Upper lobe of right lung (tissue), 1 donor: ENCODE data around the gene EFHD1. TPM values are rescaled to one million over a fixed set of nuclear protein-coding genes. Genes with fewer than 3 reads are reported as not detected.
"Not testable (repeated sequence)": the region's sequence is repeated elsewhere in the genome, so short reads cannot be mapped to it uniquely, and the experiment has no call there.

ENCODE experiments used
- ATAC-seq: fragments of 200-7000 bp; cut with Tn5 transposase; one replicate; pipeline ENCODE4 v1.9.1; 2020; ENCODE audit warnings: mild to moderate bottlenecking, moderate library complexity
- DNase-seq: peaks from one replicate; pipeline ENCODE4 v3.0.0-alpha.2; 2020
- H3K27ac ChIP-seq: fragments of 200-600 bp; one replicate; pipeline ENCODE4 v1.8.0; 2022
- H3K27me3 ChIP-seq: fragments of 200-600 bp; one replicate; pipeline ENCODE4 v1.8.0; 2022; ENCODE audit warnings: mild to moderate bottlenecking
- H3K36me3 ChIP-seq: fragments of 200-600 bp; one replicate; pipeline ENCODE4 v1.8.0; 2022
- H3K4me1 ChIP-seq: fragments of 200-600 bp; one replicate; pipeline ENCODE4 v1.8.0; 2022
- H3K4me3 ChIP-seq: fragments of 200-600 bp; one replicate; pipeline ENCODE4 v1.8.0; 2022; ENCODE audit warnings: mild to moderate bottlenecking
- H3K9me3 ChIP-seq: fragments of 200-600 bp; one replicate; pipeline ENCODE4 v1.8.0; 2022
- intact Hi-C: fragments of 100-400 bp; cut with DNase I; formaldehyde crosslinking; loops from one replicate; pipeline ENCODE4 v1.11.0; 2022
- total RNA-seq: library from RNA; stranded (reverse); fragmentation: NEBNext Ultra II Directional; extraction: Animal tissue kit (Norgen Biotek cat#: 25700); gene quantifications from one replicate; pipeline ENCODE4 v1.2.1, GENCODE V29; 2021
- TF ChIP-seq, protein P1 (sequence below): fragments of 200-600 bp; IDR thresholded peaks from one replicate; pipeline ENCODE4 v1.8.0; 2022; ENCODE audit warnings: antibody characterized with exemption
- donor health status: DM: no; HTN: yes; CAD: no; lungs with severe emphysema.

The EFHD1 gene
- total RNA-seq, 1 donor from 2014 or later, result 10.7 TPM

DNA sequence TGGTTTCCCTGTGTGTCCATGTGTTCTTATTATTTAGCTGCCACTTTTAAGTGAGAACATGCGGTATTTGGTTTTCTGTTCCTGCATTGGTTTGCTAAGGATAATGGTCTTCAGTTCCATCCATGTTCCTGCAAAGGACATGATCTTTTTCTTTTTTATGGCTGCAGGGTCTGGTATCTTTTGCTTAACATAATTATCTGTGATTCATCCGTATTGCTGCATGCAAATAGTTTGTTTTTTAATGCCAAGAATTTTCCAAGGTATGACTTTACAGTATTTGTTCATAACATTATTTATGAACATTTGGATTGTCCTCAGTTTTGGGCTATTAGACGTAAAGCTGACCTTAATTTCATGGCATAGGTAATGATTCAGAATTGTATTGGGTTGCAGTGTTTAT lies 81.6 kb downstream of the EFHD1 start:
- intact Hi-C loops, result no loop called here
- Histone ChIP-seq H3K9me3 (no peaks in the 10 kb centered on the region), H3K36me3 (peaks cover 30% of the 10 kb centered on the region), H3K27me3 (no peaks in the 10 kb centered on the region), H3K4me3 (no peak overlapping the region), H3K4me1 (no peaks in the 10 kb centered on the region), H3K27ac (no peak overlapping the region)
- ATAC-seq (no peak), DNase-seq (no peak)
- TF ChIP-seq, protein P1, sequence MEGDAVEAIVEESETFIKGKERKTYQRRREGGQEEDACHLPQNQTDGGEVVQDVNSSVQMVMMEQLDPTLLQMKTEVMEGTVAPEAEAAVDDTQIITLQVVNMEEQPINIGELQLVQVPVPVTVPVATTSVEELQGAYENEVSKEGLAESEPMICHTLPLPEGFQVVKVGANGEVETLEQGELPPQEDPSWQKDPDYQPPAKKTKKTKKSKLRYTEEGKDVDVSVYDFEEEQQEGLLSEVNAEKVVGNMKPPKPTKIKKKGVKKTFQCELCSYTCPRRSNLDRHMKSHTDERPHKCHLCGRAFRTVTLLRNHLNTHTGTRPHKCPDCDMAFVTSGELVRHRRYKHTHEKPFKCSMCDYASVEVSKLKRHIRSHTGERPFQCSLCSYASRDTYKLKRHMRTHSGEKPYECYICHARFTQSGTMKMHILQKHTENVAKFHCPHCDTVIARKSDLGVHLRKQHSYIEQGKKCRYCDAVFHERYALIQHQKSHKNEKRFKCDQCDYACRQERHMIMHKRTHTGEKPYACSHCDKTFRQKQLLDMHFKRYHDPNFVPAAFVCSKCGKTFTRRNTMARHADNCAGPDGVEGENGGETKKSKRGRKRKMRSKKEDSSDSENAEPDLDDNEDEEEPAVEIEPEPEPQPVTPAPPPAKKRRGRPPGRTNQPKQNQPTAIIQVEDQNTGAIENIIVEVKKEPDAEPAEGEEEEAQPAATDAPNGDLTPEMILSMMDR, result no peak

DNA sequence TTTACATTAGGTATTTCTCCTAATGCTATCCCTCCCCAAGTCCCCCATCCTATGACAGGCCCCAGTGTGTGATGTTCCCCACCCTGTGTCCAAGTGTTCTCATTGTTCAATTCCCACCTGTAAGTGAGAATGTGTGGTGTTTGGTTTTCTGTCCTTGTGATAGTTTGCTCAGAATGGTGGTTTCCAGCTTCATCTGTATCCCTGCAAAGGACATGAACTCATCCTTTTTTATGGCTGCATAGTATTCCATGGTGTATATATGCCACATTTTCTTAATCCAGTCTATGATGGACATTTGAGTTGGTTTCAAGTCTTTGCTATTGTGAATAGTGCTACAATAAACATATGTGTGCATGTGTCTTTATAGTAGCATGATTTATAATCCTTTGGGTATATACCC lies 86.7 kb downstream of the EFHD1 start:
- peaks cover 35% of the 10 kb centered on the region for H3K36me3 ChIP-seq
- H3K27me3 ChIP-seq, DNase-seq, H3K4me1 ChIP-seq, H3K9me3 ChIP-seq, ATAC-seq, intact Hi-C loops, H3K4me3 ChIP-seq, H3K27ac ChIP-seq: not testable (repeated sequence)

DNA sequence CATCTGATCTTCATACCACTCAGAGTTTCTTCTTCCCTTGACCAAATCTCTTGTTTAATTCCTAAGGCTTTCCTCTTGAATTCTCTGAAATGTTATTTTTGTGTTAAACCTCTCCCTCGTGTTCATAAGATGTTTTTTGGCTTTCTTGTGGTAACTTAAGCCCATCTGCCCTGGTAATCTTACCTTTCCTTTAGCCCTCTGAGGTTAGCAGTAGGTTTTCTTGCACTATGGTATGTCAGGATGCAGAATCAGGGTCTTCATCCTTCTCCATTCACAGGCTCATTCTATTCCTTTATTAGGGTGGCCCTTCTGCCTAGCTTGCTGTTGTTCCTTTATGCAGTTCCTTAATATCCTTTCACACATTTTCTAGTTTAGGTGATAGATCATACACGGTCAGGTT lies 87.9 kb downstream of the EFHD1 start:
- Histone ChIP-seq H3K4me1 (peaks cover 7% of the 10 kb centered on the region), H3K27ac (no peak overlapping the region), H3K9me3 (no peaks in the 10 kb centered on the region), H3K4me3 (no peak overlapping the region), H3K27me3 (no peaks in the 10 kb centered on the region), H3K36me3 (peaks cover 47% of the 10 kb centered on the region)
- ATAC-seq (no peak), DNase-seq (no peak)
- intact Hi-C loops, result no loop called here
- TF ChIP-seq, protein P1, result no peak

DNA sequence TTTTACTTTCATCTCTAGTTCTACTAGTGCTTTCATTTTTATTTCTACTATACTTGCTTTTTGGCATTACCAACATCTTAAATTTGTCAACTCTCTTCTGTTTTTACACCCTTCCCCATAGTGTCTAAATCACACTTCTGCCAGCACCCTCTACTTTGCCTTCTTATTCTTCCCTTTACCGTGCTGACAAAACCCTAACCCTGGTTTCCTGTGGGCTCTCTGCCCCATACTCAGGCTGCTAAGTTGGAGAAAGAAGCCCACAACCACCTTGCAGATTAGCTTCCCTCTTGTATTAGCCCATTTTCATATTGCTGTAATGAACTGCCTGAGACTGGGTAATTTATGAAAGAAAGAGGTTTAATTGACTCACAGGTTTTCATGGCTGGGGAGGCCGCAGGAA lies 88.5 kb downstream of the EFHD1 start:
- peaks cover 46% of the 10 kb centered on the region for H3K36me3 ChIP-seq
- DNase-seq, result no peak
- no peaks in the 10 kb centered on the region for H3K27me3 ChIP-seq
- no peaks in the 10 kb centered on the region for H3K9me3 ChIP-seq
- peaks cover 7% of the 10 kb centered on the region for H3K4me1 ChIP-seq
- H3K4me3 ChIP-seq, result no peak overlapping the region
- intact Hi-C loops, result no loop called here
- no peak for ATAC-seq
- TF ChIP-seq, protein P1, result no peak
- H3K27ac ChIP-seq, result no peak overlapping the region

DNA sequence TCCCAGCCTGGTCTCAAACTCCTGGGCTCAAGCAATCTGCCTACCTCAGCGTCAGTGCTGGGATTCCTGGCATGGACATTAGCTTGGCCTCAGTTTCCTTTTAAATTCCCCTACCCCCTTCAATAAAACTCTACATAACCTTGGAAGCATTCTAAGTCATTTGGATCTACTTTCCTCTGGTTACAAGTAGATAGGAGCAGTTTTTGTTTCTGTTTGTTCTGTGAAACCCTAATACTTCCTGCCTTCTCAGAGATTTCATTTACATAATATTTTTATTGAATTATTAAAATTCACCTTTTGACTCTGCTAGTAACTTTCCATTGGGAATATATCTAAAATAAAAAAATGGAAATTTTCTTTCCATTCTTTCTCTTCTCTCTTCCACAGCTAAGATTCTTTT lies 89.6 kb downstream of the EFHD1 start:
- Histone ChIP-seq H3K36me3 (peaks cover 41% of the 10 kb centered on the region), H3K4me1 (peaks cover 7% of the 10 kb centered on the region), H3K27ac (no peak overlapping the region), H3K4me3 (no peak overlapping the region), H3K9me3 (no peaks in the 10 kb centered on the region), H3K27me3 (no peaks in the 10 kb centered on the region)
- ATAC-seq, result no peak
- intact Hi-C loops, result no loop called here
- no peak for DNase-seq
- TF ChIP-seq, protein P1, result no peak

DNA sequence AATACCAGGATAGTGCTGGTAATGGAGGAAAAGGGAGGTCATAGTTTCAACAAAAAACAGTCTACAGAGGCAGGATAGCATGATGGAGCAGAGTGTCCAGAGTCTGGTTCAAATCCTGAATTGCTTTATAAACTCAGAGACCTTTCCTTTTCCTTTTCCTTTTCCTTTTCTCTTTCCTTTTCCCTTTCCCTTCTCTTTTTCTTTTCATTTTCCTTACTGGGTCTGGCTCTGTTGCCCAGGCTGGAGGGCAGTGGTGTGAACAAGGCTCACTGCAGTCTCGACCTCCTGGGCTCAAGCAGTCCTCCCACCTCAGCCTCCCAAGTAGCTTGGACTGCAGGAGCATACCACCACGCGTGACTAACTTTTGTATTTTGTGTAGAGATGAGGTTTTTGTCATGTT lies 95.4 kb downstream of the EFHD1 start:
- peaks cover 44% of the 10 kb centered on the region for H3K36me3 ChIP-seq
- no peak overlapping the region for H3K4me3 ChIP-seq
- no peaks in the 10 kb centered on the region for H3K9me3 ChIP-seq
- DNase-seq (no peak), ATAC-seq (no peak)
- H3K27me3 ChIP-seq, result no peaks in the 10 kb centered on the region
- no peak overlapping the region for H3K27ac ChIP-seq
- intact Hi-C loops, result no loop called here
- H3K4me1 ChIP-seq, result no peaks in the 10 kb centered on the region
- TF ChIP-seq, protein P1, result no peak
